Esophagus muscularis mucosa (tissue), 4 donors: ENCODE results near the gene NXPE2. TPM values are rescaled to one million over a fixed set of nuclear protein-coding genes. Genes with fewer than 3 reads are reported as not detected.

Experiments used
- DNase-seq: peaks from one replicate; pipeline ENCODE4 v3.0.0-alpha.2; 2017; ENCODE audit errors: extremely low spot score
- H3K27ac ChIP-seq, 4 donors: fragments of 200-600 bp; sonication (generic); replicated peaks in 1 of 4; 1 replicate in 3 of 4; 2 replicates in 1 of 4; pipeline ENCODE4 v1.5.1; 2016 to 2019; ENCODE audit warnings: mild to moderate bottlenecking in 1 of 4
- H3K27me3 ChIP-seq, 4 donors: fragments of 200-600 bp; sonication (generic); one replicate each; pipeline versions ENCODE4 v1.5.1 to v1.6.0; 2016 to 2019
- H3K36me3 ChIP-seq, 4 donors: fragments of 200-600 bp; sonication (generic); one replicate each; pipeline ENCODE4 v1.5.1; 2016 to 2019
- H3K4me1 ChIP-seq, 4 donors: fragments of 200-600 bp; sonication (generic); one replicate each; pipeline ENCODE4 v1.5.1; 2016 to 2019
- H3K4me3 ChIP-seq, 4 donors: fragments of 200-600 bp; sonication (generic); 1 replicate in 2 of 4; 2 replicates in 2 of 4; pipeline ENCODE4 v1.5.1; 2016 to 2019; ENCODE audit warnings: mild to moderate bottlenecking in 4 of 4, moderate library complexity in 1 of 4
- H3K9me3 ChIP-seq, 4 donors: fragments of 200-600 bp; sonication (generic); 1 replicate in 3 of 4; 2 replicates in 1 of 4; pipeline ENCODE4 v1.5.1; 2016 to 2019
- CTCF ChIP-seq, 3 experiments: fragments of 200-600 bp in 2 of 3; fragments of 450-650 bp in 1 of 3; sonication (generic) in 2 of 3; IDR thresholded peaks; one replicate each; pipeline ENCODE4 v1.5.1; 2017 to 2019; ENCODE audit warnings: antibody characterized with exemption in 3 of 3, mild to moderate bottlenecking in 2 of 3, moderate library complexity in 1 of 3
- EP300 ChIP-seq: sonication (generic); formaldehyde crosslinking; IDR thresholded peaks from one replicate; pipeline ENCODE4 v1.6.1; 2017; ENCODE audit warnings: antibody characterized with exemption
- POLR2A ChIP-seq: fragments of 450-650 bp; IDR thresholded peaks from one replicate; pipeline ENCODE4 v1.6.1; 2017; ENCODE audit warnings: antibody characterized with exemption, moderate library complexity, mild to moderate bottlenecking, low read depth
- POLR2AphosphoS5 ChIP-seq, 2 donors: sonication (generic); formaldehyde crosslinking; IDR thresholded peaks; one replicate each; pipeline ENCODE4 v1.6.1; 2017; ENCODE audit warnings: antibody characterized with exemption in 2 of 2
- WGBS: methylation state at CpG from one replicate; pipeline ENCODE4 v1.1.5; 2018; 5-methylcytosine and 5-hydroxymethylcytosine counted together
- intact Hi-C: fragments of 100-400 bp; cut with DNase I; formaldehyde crosslinking; loops from one replicate; pipeline ENCODE4 v1.15.1; 2023
- total RNA-seq, 4 donors: library from RNA; depleted of rRNA; stranded (reverse); fragments of >200 nt; gene quantifications; one replicate each; pipeline versions ENCODE4 v1.1.0 to v1.2.1, GENCODE V29; 2016

NXPE2 gene
- total RNA-seq, 4 donors from 2014 or later = 0.40 to 0.50 (median 0.42) TPM; not detected in 1

GRCh38 chr11:114724916-114725524 is 46.7 kb downstream of the NXPE2 start:
- 81% methylated on average over 3 of the region's 3 CpGs for WGBS
- intact Hi-C loops = no loop called here
- H3K36me3 ChIP-seq = no peaks in the 10 kb centered on the region

GRCh38 chr11:114725623-114726022 is 47.3 kb downstream of the NXPE2 start:
- peaks cover 0 to 6% (median 0%) of the 10 kb centered on the region in 4 donors for H3K9me3 ChIP-seq
- WGBS = 72% methylated on average over 1 of the region's 1 CpG
- TF ChIP-seq EP300 (no peak), CTCF (IDR thresholded peaks at IDR 0.05) (no peak), POLR2A (no peak), POLR2AphosphoS5 (IDR thresholded peaks at IDR 0.05) (no peak)
- no peak overlapping the region for H3K27ac ChIP-seq
- H3K4me1 ChIP-seq = no peaks in the 10 kb centered on the region
- H3K27me3 ChIP-seq = no peaks in the 10 kb centered on the region
- H3K36me3 ChIP-seq = no peaks in the 10 kb centered on the region
- intact Hi-C loops = no loop called here
- no peak for DNase-seq
- H3K4me3 ChIP-seq = no peak overlapping the region

More at GRCh38 chr11:114724916-114725524, 46.7 kb downstream of the NXPE2 start:
- DNase-seq = no peak
- Histone ChIP-seq H3K27me3 (no peaks in the 10 kb centered on the region), H3K4me1 (no peaks in the 10 kb centered on the region), H3K27ac (no peak overlapping the region), H3K9me3 (peaks cover 0 to 6% (median 0%) of the 10 kb centered on the region in 4 donors), H3K4me3 (no peak overlapping the region)
- no peak for TF ChIP-seq POLR2AphosphoS5 (IDR thresholded peaks at IDR 0.05)
- no peak for TF ChIP-seq POLR2A
- no peak for TF ChIP-seq CTCF (IDR thresholded peaks at IDR 0.05)
- no peak for TF ChIP-seq EP300

- Histone ChIP-seq H3K27ac (no peak overlapping the region), H3K27me3 (no peaks in the 10 kb centered on the region), H3K4me3 (no peak overlapping the region), H3K4me1 (no peaks in the 10 kb centered on the region), H3K36me3 (no peaks in the 10 kb centered on the region), H3K9me3 (peaks cover 0 to 9% (median 5%) of the 10 kb centered on the region in 4 donors)
- WGBS = 84% methylated on average over 4 of the region's 4 CpGs
- no peak for DNase-seq
- intact Hi-C loops = no loop called here
- TF ChIP-seq EP300 = no peak
- TF ChIP-seq POLR2AphosphoS5 (IDR thresholded peaks at IDR 0.05) = no peak
- TF ChIP-seq POLR2A = no peak
- TF ChIP-seq CTCF (IDR thresholded peaks at IDR 0.05) = no peak
Observed at GRCh38 chr11:114736806-114737205, 58.5 kb downstream of the NXPE2 start.

- TF ChIP-seq POLR2AphosphoS5 (IDR thresholded peaks at IDR 0.05) (no peak), CTCF (IDR thresholded peaks at IDR 0.05) (peak; percentile 49 to 68 (median 57)), POLR2A (no peak), EP300 (no peak)
- Histone ChIP-seq H3K27ac (no peak overlapping the region), H3K4me3 (no peak overlapping the region), H3K9me3 (peaks cover 0 to 13% (median 5%) of the 10 kb centered on the region in 4 donors), H3K36me3 (no peaks in the 10 kb centered on the region), H3K27me3 (no peaks in the 10 kb centered on the region), H3K4me1 (no peaks in the 10 kb centered on the region)
- no peak for DNase-seq
- intact Hi-C loops = no loop called here
Observed at GRCh38 chr11:114738954-114739353, 60.6 kb downstream of the NXPE2 start.
